Parathyroid adenoma (tissue), 2 donors: Measurements from ENCODE around the gene CIROP.

Source experiments
- H2AFZ ChIP-seq: fragments of 300-600 bp; sonication (generic); one replicate; pipeline ENCODE4 v1.7.0; 2017; ENCODE audit warnings: antibody characterized with exemption, mild to moderate bottlenecking
- H3K27ac ChIP-seq: fragments of 300-600 bp; sonication (generic); one replicate; pipeline ENCODE4 v1.7.0; 2017
- H3K27me3 ChIP-seq: fragments of 300-600 bp; sonication (generic); one replicate; pipeline ENCODE4 v1.7.0; 2017; ENCODE audit warnings: low read length; ENCODE audit not compliant: control insufficient read depth, insufficient read depth
- H3K36me3 ChIP-seq: fragments of 300-600 bp; sonication (generic); one replicate; pipeline ENCODE4 v1.7.0; 2017; ENCODE audit warnings: low read length; ENCODE audit not compliant: control insufficient read depth, insufficient read depth
- H3K4me1 ChIP-seq: fragments of 300-600 bp; sonication (generic); one replicate; pipeline ENCODE4 v1.7.0; 2017; ENCODE audit warnings: control low read depth
- H3K4me2 ChIP-seq: fragments of 300-600 bp; sonication (generic); one replicate; pipeline ENCODE4 v1.7.0; 2017; ENCODE audit warnings: low read length
- H3K4me3 ChIP-seq: fragments of 300-600 bp; sonication (generic); one replicate; pipeline ENCODE4 v1.7.0; 2017; ENCODE audit warnings: low read depth, low read length
- H3K79me2 ChIP-seq: fragments of 300-600 bp; sonication (generic); one replicate; pipeline ENCODE4 v1.7.0; 2017; ENCODE audit warnings: control low read depth
- H3K9ac ChIP-seq: fragments of 300-600 bp; sonication (generic); one replicate; pipeline ENCODE4 v1.7.0; 2017; ENCODE audit warnings: mild to moderate bottlenecking
- H3K9me3 ChIP-seq: fragments of 300-600 bp; sonication (generic); one replicate; pipeline ENCODE4 v1.7.0; 2017; ENCODE audit warnings: low read length; ENCODE audit not compliant: control insufficient read depth
- TF ChIP-seq, protein P1 (sequence below): fragments of 300-600 bp; sonication (generic); IDR thresholded peaks from one replicate; pipeline ENCODE4 v1.7.0; 2017; ENCODE audit warnings: antibody characterized with exemption, mild to moderate bottlenecking
- donor health status: primary hyperparathyroidism.

The CIROP gene

DNA sequence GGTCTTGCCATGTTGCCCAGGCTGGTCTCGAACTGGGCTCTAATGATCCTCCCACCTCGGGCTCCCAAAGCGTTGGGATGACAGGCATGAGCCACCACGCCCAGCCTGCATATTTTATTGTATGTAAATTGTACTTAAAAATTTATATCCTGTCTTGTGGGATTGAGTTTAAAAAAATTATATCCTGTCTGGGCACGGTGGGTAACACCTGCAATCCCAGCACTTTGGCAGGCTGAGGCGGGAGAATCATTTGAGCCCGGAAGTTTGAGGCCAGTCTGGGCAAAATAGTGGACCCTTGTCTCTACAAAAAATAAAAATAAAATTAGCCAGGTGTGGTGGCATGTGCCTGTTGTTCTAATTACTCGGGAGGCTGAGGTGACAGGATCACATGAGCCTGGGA, 28.2 kb upstream of the CIROP start:
- Histone ChIP-seq H3K4me2 (no peak overlapping the region), H3K27me3 (no peaks in the 10 kb centered on the region), H3K36me3 (no peaks in the 10 kb centered on the region), H3K4me3 (no peak overlapping the region), H3K27ac (no peak overlapping the region), H3K9me3 (no peaks in the 10 kb centered on the region), H3K9ac (no peak overlapping the region), H2AFZ (no peak overlapping the region), H3K4me1 (peaks cover 39% of the 10 kb centered on the region), H3K79me2 (peaks cover 4% of the 10 kb centered on the region)
- TF ChIP-seq, protein P1, sequence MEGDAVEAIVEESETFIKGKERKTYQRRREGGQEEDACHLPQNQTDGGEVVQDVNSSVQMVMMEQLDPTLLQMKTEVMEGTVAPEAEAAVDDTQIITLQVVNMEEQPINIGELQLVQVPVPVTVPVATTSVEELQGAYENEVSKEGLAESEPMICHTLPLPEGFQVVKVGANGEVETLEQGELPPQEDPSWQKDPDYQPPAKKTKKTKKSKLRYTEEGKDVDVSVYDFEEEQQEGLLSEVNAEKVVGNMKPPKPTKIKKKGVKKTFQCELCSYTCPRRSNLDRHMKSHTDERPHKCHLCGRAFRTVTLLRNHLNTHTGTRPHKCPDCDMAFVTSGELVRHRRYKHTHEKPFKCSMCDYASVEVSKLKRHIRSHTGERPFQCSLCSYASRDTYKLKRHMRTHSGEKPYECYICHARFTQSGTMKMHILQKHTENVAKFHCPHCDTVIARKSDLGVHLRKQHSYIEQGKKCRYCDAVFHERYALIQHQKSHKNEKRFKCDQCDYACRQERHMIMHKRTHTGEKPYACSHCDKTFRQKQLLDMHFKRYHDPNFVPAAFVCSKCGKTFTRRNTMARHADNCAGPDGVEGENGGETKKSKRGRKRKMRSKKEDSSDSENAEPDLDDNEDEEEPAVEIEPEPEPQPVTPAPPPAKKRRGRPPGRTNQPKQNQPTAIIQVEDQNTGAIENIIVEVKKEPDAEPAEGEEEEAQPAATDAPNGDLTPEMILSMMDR, result no peak

DNA sequence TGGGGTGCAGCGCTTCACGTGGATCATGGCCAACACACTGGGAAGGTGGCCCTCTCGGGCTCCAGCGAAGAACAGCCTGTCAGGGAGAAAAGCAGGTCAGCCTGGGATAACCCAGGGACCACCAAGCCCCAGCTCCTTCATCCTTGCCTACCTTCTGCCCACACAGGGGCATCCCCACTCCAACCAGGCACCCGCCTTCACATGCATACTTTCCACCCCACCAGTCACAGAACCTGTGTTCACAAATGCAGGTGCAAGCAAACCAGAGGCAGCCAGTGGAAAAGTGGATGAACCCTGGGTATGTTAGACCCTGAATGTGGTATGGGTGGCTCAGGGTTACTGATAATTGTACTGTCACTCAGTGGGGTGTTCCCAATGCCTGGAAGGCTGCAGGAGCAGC, 26.7 kb upstream of the CIROP start:
- Histone ChIP-seq H3K36me3 (no peaks in the 10 kb centered on the region), H3K4me1 (peaks cover 37% of the 10 kb centered on the region), H3K4me2 (no peak overlapping the region), H3K4me3 (no peak overlapping the region), H2AFZ (no peak overlapping the region), H3K9me3 (no peaks in the 10 kb centered on the region), H3K79me2 (peaks cover 4% of the 10 kb centered on the region), H3K9ac (no peak overlapping the region), H3K27me3 (no peaks in the 10 kb centered on the region), H3K27ac (peak overlapping the region; percentile 100)
- TF ChIP-seq, protein P1, result no peak

DNA sequence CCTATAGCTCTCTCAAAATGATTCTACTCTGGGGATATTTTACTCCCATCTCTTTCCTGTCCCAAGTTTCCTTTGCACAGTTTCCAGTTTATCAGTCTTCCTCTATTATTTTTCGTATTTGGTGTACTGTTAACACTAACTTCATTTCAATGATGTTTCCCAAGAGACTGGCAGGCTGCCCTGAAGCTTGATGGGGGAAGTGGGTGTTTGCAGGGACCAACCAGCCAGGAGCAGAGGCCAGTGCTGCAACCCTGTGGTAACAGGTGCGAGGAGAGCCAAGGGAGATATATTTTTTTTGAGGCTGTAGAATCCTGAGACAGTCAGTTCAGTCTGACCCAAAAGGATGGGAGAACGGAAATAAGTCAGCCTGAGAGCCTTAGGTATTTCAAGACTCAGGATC, 26.1 kb upstream of the CIROP start:
- H3K4me3 ChIP-seq, result no peak overlapping the region
- peak overlapping the region; percentile 29 for H3K4me2 ChIP-seq
- peak overlapping the region; percentile 100 for H3K27ac ChIP-seq
- TF ChIP-seq, protein P1, result no peak
- no peaks in the 10 kb centered on the region for H3K36me3 ChIP-seq
- H3K9ac ChIP-seq, result peak overlapping the region; percentile 50
- peaks cover 43% of the 10 kb centered on the region for H3K4me1 ChIP-seq
- H3K79me2 ChIP-seq, result peaks cover 4% of the 10 kb centered on the region
- no peaks in the 10 kb centered on the region for H3K27me3 ChIP-seq
- no peak overlapping the region for H2AFZ ChIP-seq
- no peaks in the 10 kb centered on the region for H3K9me3 ChIP-seq

DNA sequence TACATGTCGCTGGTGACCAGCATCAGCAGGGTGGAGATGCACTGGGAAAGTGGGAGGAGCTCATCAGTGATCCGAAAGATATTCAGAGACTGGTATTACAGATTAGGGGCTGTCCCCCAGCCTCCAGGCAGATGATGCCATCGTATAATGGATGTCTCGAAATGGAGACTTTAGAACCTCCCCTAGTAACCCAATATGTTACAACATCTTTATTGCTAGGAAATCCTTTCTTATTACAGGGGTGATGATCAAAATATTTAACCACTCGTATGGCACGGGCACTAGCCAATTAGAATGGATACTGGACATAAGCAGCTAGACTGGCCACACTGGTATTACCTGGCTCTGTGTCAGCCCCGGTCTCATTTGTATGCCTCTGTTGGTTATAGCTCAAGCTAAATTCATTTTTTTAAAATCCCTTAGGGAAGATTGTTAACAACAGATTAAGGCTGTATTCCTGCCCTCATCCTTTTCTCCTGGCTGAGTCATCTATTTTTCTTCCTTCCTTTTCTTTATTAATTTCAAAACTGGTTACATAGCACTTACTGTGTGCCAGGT, 25.0 kb upstream of the CIROP start:
- H3K79me2 ChIP-seq, result peaks cover 4% of the 10 kb centered on the region
- peak overlapping the region; percentile 4 for H3K9ac ChIP-seq
- TF ChIP-seq, protein P1, result no peak
- H3K4me2 ChIP-seq, result no peak overlapping the region
- peaks cover 52% of the 10 kb centered on the region for H3K4me1 ChIP-seq
- no peak overlapping the region for H2AFZ ChIP-seq
- H3K27ac ChIP-seq, result peak overlapping the region; percentile 100
- no peaks in the 10 kb centered on the region for H3K36me3 ChIP-seq
- H3K9me3 ChIP-seq, result no peaks in the 10 kb centered on the region
- no peak overlapping the region for H3K4me3 ChIP-seq
- no peaks in the 10 kb centered on the region for H3K27me3 ChIP-seq
